Activated CD4-positive, alpha-beta T cell treated with anti-CD3 and anti-CD28 coated beads, Interleukin-2, amount 10 ng/mL, durations not matched to agents 7 days and 5 days (primary cell): ENCODE data around the gene GATA5. TPM values are rescaled to one million over a fixed set of nuclear protein-coding genes. Genes with fewer than 3 reads are reported as not detected.

Source experiments
- CTCF ChIA-PET: fragments of 350-600 bp; sonication (Branson Sonifier 250); formaldehyde crosslinking; loops from one replicate; lab custom pipeline; 2021; ENCODE audit warnings: antibody characterized with exemption; lab: Charles Lee
- POLR2A ChIA-PET: fragments of 350-600 bp; sonication (Branson Sonifier 250); formaldehyde crosslinking; loops from one replicate; lab custom pipeline; 2021; ENCODE audit warnings: antibody characterized with exemption; lab: Charles Lee
- DNase-seq: peaks from one replicate; pipeline ENCODE4 v3.0.0-alpha.2; 2020
- H3K27ac Mint-ChIP-seq: one replicate; pipeline ENCODE4 v1.8.0; 2021; ENCODE audit warnings: mild to moderate bottlenecking, moderate library complexity, mixed read lengths
- H3K27me3 Mint-ChIP-seq: one replicate; pipeline ENCODE4 v1.8.0; 2021; ENCODE audit warnings: mixed read lengths
- H3K36me3 Mint-ChIP-seq: one replicate; pipeline ENCODE4 v1.8.0; 2021; ENCODE audit warnings: low read depth, mixed read lengths
- H3K4me1 Mint-ChIP-seq: one replicate; pipeline ENCODE4 v1.8.0; 2021; ENCODE audit warnings: mixed read lengths
- H3K4me3 Mint-ChIP-seq: one replicate; pipeline ENCODE4 v1.8.0; 2021; ENCODE audit warnings: mild to moderate bottlenecking, moderate library complexity, mixed read lengths
- H3K9me3 Mint-ChIP-seq: one replicate; pipeline ENCODE4 v1.8.0; 2021; ENCODE audit warnings: mixed read lengths
- total RNA-seq, 2 experiments: library from RNA; stranded (reverse); gene quantifications; one replicate each; pipeline ENCODE4 v1.2.3, GENCODE V29; 2021

The GATA5 gene
- total RNA-seq, 2 experiments from 2014 or later, result not detected

GRCh38 chr20:62460678-62461077 is 15.1 kb downstream of the GATA5 start:
- CTCF ChIA-PET, result no interaction called here
- Mint-ChIP-seq H3K9me3 (no peaks in the 10 kb centered on the region), H3K27me3 (no peaks in the 10 kb centered on the region), H3K4me3 (no peak overlapping the region), H3K36me3 (no peaks in the 10 kb centered on the region), H3K4me1 (no peaks in the 10 kb centered on the region), H3K27ac (no peak overlapping the region)
- no peak for DNase-seq
- POLR2A ChIA-PET, result no interaction called here

DNA sequence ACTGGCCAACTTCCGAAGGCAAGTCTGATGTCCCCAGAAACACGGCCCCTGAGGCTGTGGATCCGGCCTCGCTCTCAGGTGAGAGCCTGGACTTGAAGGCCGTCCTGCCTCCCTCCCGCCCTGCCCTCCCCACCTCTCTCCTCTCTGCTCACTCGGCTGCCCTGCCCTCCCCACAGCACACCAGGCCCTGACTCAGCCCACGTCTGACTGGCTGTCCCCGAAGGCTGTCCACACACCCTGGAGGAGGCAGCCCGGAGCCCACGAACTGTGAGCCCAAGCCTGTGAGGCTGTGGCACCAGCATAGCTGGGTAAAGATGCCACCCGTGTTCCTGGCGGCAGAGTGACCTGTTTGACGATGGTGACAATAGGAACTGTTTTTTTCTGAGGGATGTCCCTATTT is 16.3 kb downstream of the GATA5 start:
- ChIA-PET POLR2A (no interaction called here), CTCF (no interaction called here)
- Mint-ChIP-seq H3K27me3 (no peaks in the 10 kb centered on the region), H3K4me1 (no peaks in the 10 kb centered on the region), H3K36me3 (no peaks in the 10 kb centered on the region), H3K4me3 (no peak overlapping the region), H3K9me3 (no peaks in the 10 kb centered on the region), H3K27ac (no peak overlapping the region)
- DNase-seq, result no peak

GRCh38 chr20:62458275-62459251 is 17.2 kb downstream of the GATA5 start:
- no peaks in the 10 kb centered on the region for H3K9me3 Mint-ChIP-seq
- H3K4me1 Mint-ChIP-seq, result no peaks in the 10 kb centered on the region
- no peaks in the 10 kb centered on the region for H3K36me3 Mint-ChIP-seq
- ChIA-PET POLR2A (no interaction called here), CTCF (no interaction called here)
- no peaks in the 10 kb centered on the region for H3K27me3 Mint-ChIP-seq
- no peak overlapping the region for H3K27ac Mint-ChIP-seq
- DNase-seq, result no peak
- H3K4me3 Mint-ChIP-seq, result no peak overlapping the region

- no peaks in the 10 kb centered on the region for H3K27me3 Mint-ChIP-seq
- H3K36me3 Mint-ChIP-seq, result no peaks in the 10 kb centered on the region
- no peak overlapping the region for H3K27ac Mint-ChIP-seq
- CTCF ChIA-PET, result no interaction called here
- POLR2A ChIA-PET, result no interaction called here
- no peaks in the 10 kb centered on the region for H3K4me1 Mint-ChIP-seq
- DNase-seq, result no peak
- no peak overlapping the region for H3K4me3 Mint-ChIP-seq
- H3K9me3 Mint-ChIP-seq, result no peaks in the 10 kb centered on the region
Measured at GRCh38 chr20:62457831-62458230, 18.0 kb downstream of the GATA5 start.

DNA sequence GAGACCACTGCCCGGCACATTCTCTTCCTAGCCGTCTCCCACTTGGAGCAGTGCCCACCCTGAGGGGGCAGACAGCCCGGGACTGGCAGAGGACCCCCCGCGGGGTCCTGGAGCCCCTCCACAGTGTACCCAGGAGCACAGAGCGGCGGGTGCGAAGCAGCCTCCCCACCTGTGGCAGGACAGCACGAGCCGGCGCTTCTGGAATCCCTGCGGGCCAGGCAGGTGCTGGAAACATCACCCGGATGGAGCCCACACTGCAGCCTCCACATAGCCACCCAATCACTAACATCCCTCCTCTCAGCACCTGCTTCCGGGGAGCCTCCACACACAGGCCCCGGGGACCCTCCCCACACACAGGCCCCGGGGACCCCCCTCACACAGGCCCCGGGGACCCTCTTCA is 18.7 kb downstream of the GATA5 start:
- Mint-ChIP-seq H3K36me3 (no peaks in the 10 kb centered on the region), H3K4me1 (no peaks in the 10 kb centered on the region), H3K9me3 (no peaks in the 10 kb centered on the region), H3K27me3 (no peaks in the 10 kb centered on the region), H3K27ac (no peak overlapping the region), H3K4me3 (no peak overlapping the region)
- no peak for DNase-seq
- CTCF ChIA-PET, result no interaction called here
- POLR2A ChIA-PET, result no interaction called here

DNA sequence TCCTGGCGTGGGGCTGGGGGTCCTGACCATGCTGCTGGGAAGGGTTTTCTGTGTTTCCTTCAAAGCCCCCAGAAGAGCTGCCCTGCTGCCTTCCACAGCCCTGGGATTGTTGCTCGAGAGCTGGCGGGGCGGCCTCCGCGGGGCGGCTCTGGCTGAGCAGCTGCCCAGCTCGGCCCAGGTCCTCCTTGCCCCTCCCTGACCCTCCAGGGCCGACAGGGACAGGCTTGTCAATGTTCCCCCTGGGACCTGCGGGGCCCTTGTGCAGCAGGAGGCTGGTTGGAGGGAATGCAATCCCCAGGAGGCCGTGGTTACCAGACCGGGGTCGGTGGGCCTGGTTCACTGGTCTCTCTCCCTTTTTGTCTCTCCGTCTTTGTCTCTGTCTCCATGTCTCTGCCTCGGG is 19.9 kb downstream of the GATA5 start:
- no peaks in the 10 kb centered on the region for H3K36me3 Mint-ChIP-seq

DNA sequence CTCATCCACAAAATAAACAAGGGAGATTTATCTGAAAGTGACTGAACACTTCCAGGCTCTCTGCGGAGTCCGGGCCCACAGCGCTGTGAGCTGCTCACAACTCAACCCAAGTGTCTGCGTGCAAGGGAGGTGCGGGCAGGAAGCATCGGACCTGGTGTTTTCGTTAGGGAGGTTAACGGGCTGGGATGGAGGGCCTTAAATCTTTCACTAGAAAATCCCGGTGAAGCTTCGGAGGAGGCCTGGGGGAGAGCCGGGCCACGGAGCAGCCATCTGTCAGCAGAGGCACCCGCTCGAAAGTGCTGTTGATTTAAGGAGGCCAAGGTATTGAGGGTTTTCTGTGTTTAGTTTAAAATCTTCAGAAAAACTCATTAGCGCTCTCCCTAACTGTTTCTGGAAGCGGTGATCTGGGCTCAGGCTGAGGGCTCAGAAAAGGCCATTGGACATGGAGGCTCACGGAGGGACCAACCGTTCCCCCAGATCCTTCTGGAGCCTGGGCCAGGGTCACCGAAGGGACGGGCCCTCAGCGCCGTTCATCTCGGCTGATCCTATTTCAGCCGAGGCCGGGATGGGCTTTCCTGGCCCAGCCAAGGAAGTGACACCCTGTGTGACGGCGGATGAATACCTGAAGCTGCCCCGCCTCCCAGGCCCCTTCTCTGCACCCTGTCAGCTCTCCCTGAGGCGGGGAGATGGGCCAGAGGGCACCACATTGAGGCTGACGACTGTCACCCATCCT is 20.7 kb downstream of the GATA5 start:
- H3K4me3 Mint-ChIP-seq, result no peak overlapping the region
- CTCF ChIA-PET, result no interaction called here
- H3K27me3 Mint-ChIP-seq, result no peaks in the 10 kb centered on the region
- H3K36me3 Mint-ChIP-seq, result no peaks in the 10 kb centered on the region
- H3K27ac Mint-ChIP-seq, result no peak overlapping the region
- H3K9me3 Mint-ChIP-seq, result no peaks in the 10 kb centered on the region
- POLR2A ChIA-PET, result no interaction called here
- DNase-seq, result no peak
- no peaks in the 10 kb centered on the region for H3K4me1 Mint-ChIP-seq

More for the DNA sequence above, 19.9 kb downstream of the GATA5 start:
- Mint-ChIP-seq H3K4me1 (no peaks in the 10 kb centered on the region), H3K9me3 (no peaks in the 10 kb centered on the region), H3K27me3 (no peaks in the 10 kb centered on the region), H3K4me3 (no peak overlapping the region), H3K27ac (no peak overlapping the region)
- CTCF ChIA-PET, result no interaction called here
- no peak for DNase-seq
- POLR2A ChIA-PET, result no interaction called here

GRCh38 chr20:62453186-62453808 is 22.5 kb downstream of the GATA5 start:
- no peak overlapping the region for H3K27ac Mint-ChIP-seq
- no peak for DNase-seq
- H3K4me1 Mint-ChIP-seq, result no peaks in the 10 kb centered on the region
- no peak overlapping the region for H3K4me3 Mint-ChIP-seq
- H3K27me3 Mint-ChIP-seq, result no peaks in the 10 kb centered on the region
- ChIA-PET POLR2A (no interaction called here), CTCF (no interaction called here)
- H3K9me3 Mint-ChIP-seq, result no peaks in the 10 kb centered on the region
- H3K36me3 Mint-ChIP-seq, result no peaks in the 10 kb centered on the region

- ChIA-PET POLR2A (no interaction called here), CTCF (no interaction called here)
- no peak overlapping the region for H3K27ac Mint-ChIP-seq
- H3K4me3 Mint-ChIP-seq, result no peak overlapping the region
- DNase-seq, result no peak
- no peaks in the 10 kb centered on the region for H3K27me3 Mint-ChIP-seq
- no peaks in the 10 kb centered on the region for H3K4me1 Mint-ChIP-seq
- H3K9me3 Mint-ChIP-seq, result no peaks in the 10 kb centered on the region
- H3K36me3 Mint-ChIP-seq, result no peaks in the 10 kb centered on the region
Measured at GRCh38 chr20:62452475-62453095, 23.2 kb downstream of the GATA5 start.

DNA sequence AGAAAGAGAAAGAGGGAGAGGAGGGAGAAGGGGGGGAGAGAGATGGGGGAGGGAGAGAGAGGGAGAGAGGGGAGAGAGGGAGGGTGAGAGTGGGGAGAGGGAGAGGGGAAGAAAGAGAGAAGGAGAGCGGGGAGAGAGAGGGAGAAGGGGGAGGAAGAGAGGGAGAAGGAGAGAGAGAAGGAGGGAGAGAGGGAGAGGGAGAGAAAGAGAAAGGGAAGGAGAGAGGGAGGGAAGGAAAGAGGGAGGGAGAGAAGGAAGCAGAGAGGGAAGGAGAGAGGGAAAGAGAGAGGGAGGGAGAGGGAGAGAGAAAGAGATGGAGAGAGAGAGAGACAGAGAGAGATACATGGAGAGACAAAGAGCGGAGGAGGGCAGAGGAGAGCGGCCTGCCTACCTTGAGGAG is 23.8 kb downstream of the GATA5 start:
- no peaks in the 10 kb centered on the region for H3K36me3 Mint-ChIP-seq

DNA sequence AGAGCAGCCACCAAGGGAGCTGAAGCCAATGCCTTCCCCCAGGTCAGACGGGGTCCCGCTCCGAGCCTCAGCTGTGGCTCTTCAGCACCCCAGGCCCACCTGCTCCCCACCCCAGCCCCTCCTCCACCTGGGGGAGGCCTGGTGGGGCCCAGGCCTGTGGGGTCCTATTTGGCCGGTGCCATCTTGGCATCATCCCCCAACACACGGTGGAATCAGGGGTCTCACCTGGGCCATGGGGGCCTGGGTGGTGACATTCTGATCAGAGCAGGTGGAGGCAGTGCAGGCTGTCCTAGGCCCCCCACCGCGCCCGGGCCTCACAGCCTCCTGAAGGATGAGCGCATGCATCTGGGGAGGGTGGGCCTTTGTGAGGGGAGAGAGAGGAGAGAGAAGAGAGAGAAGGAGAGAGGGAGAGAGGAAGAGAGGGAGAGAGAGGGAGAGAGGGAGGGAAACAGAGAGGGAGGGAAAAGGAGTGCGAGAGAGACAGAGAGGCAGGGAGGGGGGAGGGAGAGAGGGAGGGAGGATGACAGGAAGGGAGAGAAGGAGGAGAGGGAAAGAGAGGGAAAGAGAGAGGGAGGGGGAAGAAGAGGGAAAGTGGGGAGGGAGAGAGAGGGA is 24.5 kb downstream of the GATA5 start:
- DNase-seq, result no peak
- Mint-ChIP-seq H3K27ac (no peak overlapping the region), H3K4me3 (no peak overlapping the region), H3K4me1 (no peaks in the 10 kb centered on the region), H3K9me3 (no peaks in the 10 kb centered on the region), H3K27me3 (no peaks in the 10 kb centered on the region), H3K36me3 (no peaks in the 10 kb centered on the region)
- ChIA-PET CTCF (no interaction called here), POLR2A (no interaction called here)

More for the DNA sequence above, 23.8 kb downstream of the GATA5 start:
- Mint-ChIP-seq H3K4me3 (no peak overlapping the region), H3K9me3 (no peaks in the 10 kb centered on the region), H3K4me1 (no peaks in the 10 kb centered on the region), H3K27me3 (no peaks in the 10 kb centered on the region), H3K27ac (no peak overlapping the region)
- ChIA-PET CTCF (no interaction called here), POLR2A (no interaction called here)
- DNase-seq, result no peak

DNA sequence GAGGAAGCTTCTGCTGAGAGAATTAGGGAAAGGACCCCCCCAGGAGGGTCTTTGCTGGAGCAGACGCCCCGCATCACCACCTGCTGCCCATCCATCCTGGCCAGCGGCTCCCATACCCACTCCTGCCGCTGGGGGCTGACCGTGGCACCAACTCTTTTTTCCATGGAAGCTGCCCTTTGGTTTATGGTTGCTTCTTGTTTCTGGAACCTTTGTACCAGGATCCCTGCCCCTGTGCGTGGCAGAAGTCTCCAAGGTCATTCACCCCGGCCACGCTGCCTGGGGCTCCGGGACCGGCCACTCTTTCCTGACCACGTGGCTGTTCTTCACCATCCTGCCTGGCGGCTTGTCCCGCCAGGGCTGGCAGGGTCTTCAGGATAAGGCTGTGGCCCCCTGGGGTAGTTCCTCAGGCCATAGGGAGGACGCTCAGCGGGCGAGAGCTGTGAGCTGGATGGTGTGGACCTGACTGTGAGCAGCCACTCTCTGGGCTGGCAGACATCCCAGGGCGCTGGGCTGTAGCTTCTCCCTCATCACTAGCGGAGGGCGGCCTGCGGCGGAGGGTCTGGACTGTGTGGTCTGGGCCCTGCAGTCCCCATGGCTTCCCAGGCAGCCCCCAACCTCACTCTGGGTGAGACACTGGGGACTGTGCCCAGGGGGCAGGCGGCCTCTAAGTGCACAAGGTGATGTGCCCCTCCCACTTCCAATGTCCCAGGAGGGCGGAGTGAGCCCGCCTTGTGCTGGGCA is 25.7 kb downstream of the GATA5 start:
- Mint-ChIP-seq H3K9me3 (no peaks in the 10 kb centered on the region), H3K4me3 (no peak overlapping the region), H3K36me3 (no peaks in the 10 kb centered on the region), H3K27ac (no peak overlapping the region), H3K27me3 (no peaks in the 10 kb centered on the region), H3K4me1 (no peaks in the 10 kb centered on the region)
- ChIA-PET POLR2A (no interaction called here), CTCF (no interaction called here)
- no peak for DNase-seq
